T-helper 9 cell (primary cell): ENCODE results near the gene DCBLD2.

Experiments used
- DNase-seq: peaks from one replicate; pipeline ENCODE4 v3.0.0-alpha.2; 2020

DCBLD2 gene

GRCh38 chr3:98827221-98827920 lies 74.1 kb downstream of the DCBLD2 start:
- no peak for DNase-seq

- no peak for DNase-seq
Observed at GRCh38 chr3:98826126-98826525, 75.4 kb downstream of the DCBLD2 start.

- no peak for DNase-seq
Observed at GRCh38 chr3:98824256-98824655, 77.2 kb downstream of the DCBLD2 start.

- DNase-seq, result no peak
Observed at GRCh38 chr3:98823791-98824190, 77.7 kb downstream of the DCBLD2 start.

GRCh38 chr3:98821063-98821462 lies 80.4 kb downstream of the DCBLD2 start:
- no peak for DNase-seq

- DNase-seq, result no peak
Observed at GRCh38 chr3:98817547-98818041, 83.9 kb downstream of the DCBLD2 start.

- DNase-seq, result no peak
Observed at GRCh38 chr3:98814817-98815420, 86.6 kb downstream of the DCBLD2 start.

GRCh38 chr3:98812851-98813374 lies 88.6 kb downstream of the DCBLD2 start:
- no peak for DNase-seq

- DNase-seq, result no peak
Observed at GRCh38 chr3:98811048-98811447, 90.4 kb downstream of the DCBLD2 start.

- DNase-seq, result no peak
Observed at GRCh38 chr3:98809557-98809956, 91.9 kb downstream of the DCBLD2 start.

- DNase-seq, result no peak
Observed at GRCh38 chr3:98808071-98808470, 93.4 kb downstream of the DCBLD2 start.

GRCh38 chr3:98807561-98807960 lies 93.9 kb downstream of the DCBLD2 start:
- DNase-seq, result no peak

GRCh38 chr3:98807011-98807410 lies 94.5 kb downstream of the DCBLD2 start:
- no peak for DNase-seq

- no peak for DNase-seq
Observed at GRCh38 chr3:98806521-98806920, 95.0 kb downstream of the DCBLD2 start.

- no peak for DNase-seq
Observed at GRCh38 chr3:98805571-98805970, 95.9 kb downstream of the DCBLD2 start.

GRCh38 chr3:98801043-98801747 lies 100.3 kb downstream of the DCBLD2 start:
- DNase-seq, result no peak

GRCh38 chr3:98800401-98800800 lies 101.1 kb downstream of the DCBLD2 start:
- no peak for DNase-seq

GRCh38 chr3:98799479-98799878 lies 102.0 kb downstream of the DCBLD2 start:
- no peak for DNase-seq

- DNase-seq, result no peak
Observed at GRCh38 chr3:98798820-98799219, 102.7 kb downstream of the DCBLD2 start.

GRCh38 chr3:98797905-98798304 lies 103.6 kb downstream of the DCBLD2 start:
- DNase-seq, result no peak

GRCh38 chr3:98796334-98796733 lies 105.2 kb downstream of the DCBLD2 start:
- DNase-seq, result no peak

- DNase-seq, result no peak
Observed at GRCh38 chr3:98793971-98794370, 107.5 kb downstream of the DCBLD2 start.
